ENCODE data around the gene CHD3. TPM values are rescaled to one million over a fixed set of nuclear protein-coding genes. Genes with fewer than 3 reads are reported as not detected.

The CHD3 gene
- total and polyA plus RNA-seq, 2 of the 13 experiments (the other 11 are each of a cell fraction or from before 2014, with no cell fraction given) = 2.7 to 3.7 TPM

GRCh38 chr17:7887482-7888183 lies 956 bp upstream of the CHD3 start (continued):
- TF ChIP-seq ZNF407 (CRISPR knock-in tag; IDR thresholded peaks at IDR 0.05; ENCODE audit: not compliant biosample characterization) = no peak
- no peak for TF ChIP-seq BCLAF1 (IDR thresholded peaks at IDR 0.05)
- no peak for TF ChIP-seq ZNF34 (CRISPR knock-in tag; IDR thresholded peaks at IDR 0.05; ENCODE audit: borderline replicate concordance)
- TF ChIP-seq ZNF589 (CRISPR knock-in tag; conservative IDR thresholded peaks at IDR 0.05) = no peak
- peak; percentile 80 for TF ChIP-seq SAP130 (CRISPR knock-in tag; IDR thresholded peaks at IDR 0.05; ENCODE audit: low read depth)
- TF ChIP-seq, protein P1, sequence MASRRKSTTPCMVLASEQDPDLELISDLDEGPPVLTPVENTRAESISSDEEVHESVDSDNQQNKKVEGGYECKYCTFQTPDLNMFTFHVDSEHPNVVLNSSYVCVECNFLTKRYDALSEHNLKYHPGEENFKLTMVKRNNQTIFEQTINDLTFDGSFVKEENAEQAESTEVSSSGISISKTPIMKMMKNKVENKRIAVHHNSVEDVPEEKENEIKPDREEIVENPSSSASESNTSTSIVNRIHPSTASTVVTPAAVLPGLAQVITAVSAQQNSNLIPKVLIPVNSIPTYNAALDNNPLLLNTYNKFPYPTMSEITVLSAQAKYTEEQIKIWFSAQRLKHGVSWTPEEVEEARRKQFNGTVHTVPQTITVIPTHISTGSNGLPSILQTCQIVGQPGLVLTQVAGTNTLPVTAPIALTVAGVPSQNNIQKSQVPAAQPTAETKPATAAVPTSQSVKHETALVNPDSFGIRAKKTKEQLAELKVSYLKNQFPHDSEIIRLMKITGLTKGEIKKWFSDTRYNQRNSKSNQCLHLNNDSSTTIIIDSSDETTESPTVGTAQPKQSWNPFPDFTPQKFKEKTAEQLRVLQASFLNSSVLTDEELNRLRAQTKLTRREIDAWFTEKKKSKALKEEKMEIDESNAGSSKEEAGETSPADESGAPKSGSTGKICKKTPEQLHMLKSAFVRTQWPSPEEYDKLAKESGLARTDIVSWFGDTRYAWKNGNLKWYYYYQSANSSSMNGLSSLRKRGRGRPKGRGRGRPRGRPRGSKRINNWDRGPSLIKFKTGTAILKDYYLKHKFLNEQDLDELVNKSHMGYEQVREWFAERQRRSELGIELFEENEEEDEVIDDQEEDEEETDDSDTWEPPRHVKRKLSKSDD (CRISPR knock-in tag; IDR thresholded peaks at IDR 0.05; ENCODE audit: low read depth) = no peak
- TF ChIP-seq, protein P2, sequence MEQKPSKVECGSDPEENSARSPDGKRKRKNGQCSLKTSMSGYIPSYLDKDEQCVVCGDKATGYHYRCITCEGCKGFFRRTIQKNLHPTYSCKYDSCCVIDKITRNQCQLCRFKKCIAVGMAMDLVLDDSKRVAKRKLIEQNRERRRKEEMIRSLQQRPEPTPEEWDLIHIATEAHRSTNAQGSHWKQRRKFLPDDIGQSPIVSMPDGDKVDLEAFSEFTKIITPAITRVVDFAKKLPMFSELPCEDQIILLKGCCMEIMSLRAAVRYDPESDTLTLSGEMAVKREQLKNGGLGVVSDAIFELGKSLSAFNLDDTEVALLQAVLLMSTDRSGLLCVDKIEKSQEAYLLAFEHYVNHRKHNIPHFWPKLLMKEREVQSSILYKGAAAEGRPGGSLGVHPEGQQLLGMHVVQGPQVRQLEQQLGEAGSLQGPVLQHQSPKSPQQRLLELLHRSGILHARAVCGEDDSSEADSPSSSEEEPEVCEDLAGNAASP (CRISPR knock-in tag; IDR thresholded peaks at IDR 0.05; ENCODE audit: borderline replicate concordance) = 0 out of 2 replicates have a peak, but pooled peaks have one; percentile 12
- TF ChIP-seq, protein P3, sequence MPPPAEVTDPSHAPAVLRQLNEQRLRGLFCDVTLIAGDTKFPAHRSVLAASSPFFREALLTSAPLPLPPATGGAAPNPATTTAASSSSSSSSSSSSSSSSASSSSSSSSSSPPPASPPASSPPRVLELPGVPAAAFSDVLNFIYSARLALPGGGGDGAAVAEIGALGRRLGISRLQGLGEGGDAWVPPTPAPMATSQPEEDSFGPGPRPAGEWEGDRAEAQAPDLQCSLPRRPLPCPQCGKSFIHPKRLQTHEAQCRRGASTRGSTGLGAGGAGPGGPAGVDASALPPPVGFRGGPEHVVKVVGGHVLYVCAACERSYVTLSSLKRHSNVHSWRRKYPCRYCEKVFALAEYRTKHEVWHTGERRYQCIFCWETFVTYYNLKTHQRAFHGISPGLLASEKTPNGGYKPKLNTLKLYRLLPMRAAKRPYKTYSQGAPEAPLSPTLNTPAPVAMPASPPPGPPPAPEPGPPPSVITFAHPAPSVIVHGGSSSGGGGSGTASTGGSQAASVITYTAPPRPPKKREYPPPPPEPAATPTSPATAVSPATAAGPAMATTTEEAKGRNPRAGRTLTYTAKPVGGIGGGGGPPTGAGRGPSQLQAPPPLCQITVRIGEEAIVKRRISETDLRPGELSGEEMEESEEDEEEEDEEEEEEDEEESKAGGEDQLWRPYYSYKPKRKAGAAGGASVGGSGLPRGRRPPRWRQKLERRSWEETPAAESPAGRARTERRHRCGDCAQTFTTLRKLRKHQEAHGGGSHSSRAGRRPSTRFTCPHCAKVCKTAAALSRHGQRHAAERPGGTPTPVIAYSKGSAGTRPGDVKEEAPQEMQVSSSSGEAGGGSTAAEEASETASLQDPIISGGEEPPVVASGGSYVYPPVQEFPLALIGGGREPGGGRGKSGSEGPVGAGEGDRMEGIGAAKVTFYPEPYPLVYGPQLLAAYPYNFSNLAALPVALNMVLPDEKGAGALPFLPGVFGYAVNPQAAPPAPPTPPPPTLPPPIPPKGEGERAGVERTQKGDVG (CRISPR knock-in tag; IDR thresholded peaks at IDR 0.05; ENCODE audit: borderline replicate concordance) = 0 out of 2 replicates have a peak, but pooled peaks have one; percentile 59
